ENCODE data around the gene MCTP2.
A peak's percentile ranks its signal among the peaks of the same experiment; 100 is the strongest.
"Not testable (repeated sequence)": the region's sequence is repeated elsewhere in the genome, so short reads cannot be mapped to it uniquely, and the experiment has no call there.

Gene MCTP2

GRCh38 chr15:94487635-94488034 lies 256.3 kb downstream of the MCTP2 start:
- peak overlapping the region; percentile 25 for H3K27ac ChIP-seq
- DNase-seq (ENCODE audit: low read depth, low spot score): no peak

GRCh38 chr15:94493176-94493575 lies 261.8 kb downstream of the MCTP2 start:
- peak overlapping the region; percentile 54 for H3K27ac ChIP-seq
- no peak for DNase-seq (ENCODE audit: low read depth, low spot score)

GRCh38 chr15:94493586-94493985 lies 262.2 kb downstream of the MCTP2 start:
- H3K27ac ChIP-seq: peak overlapping the region; percentile 54

GRCh38 chr15:94494732-94495131 lies 263.4 kb downstream of the MCTP2 start:
- H3K27ac ChIP-seq: peak overlapping the region; percentile 54
- DNase-seq (ENCODE audit: low read depth, low spot score): no peak

More at GRCh38 chr15:94493586-94493985, 262.2 kb downstream of the MCTP2 start:
- DNase-seq (ENCODE audit: low read depth, low spot score): not testable (repeated sequence)

GRCh38 chr15:94503293-94503692 lies 271.9 kb downstream of the MCTP2 start:
- DNase-seq (ENCODE audit: low read depth, low spot score): no peak
- no peak overlapping the region for H3K27ac ChIP-seq

GRCh38 chr15:94509259-94509658 lies 277.9 kb downstream of the MCTP2 start:
- no peak for DNase-seq (ENCODE audit: low read depth, low spot score)
- no peak overlapping the region for H3K27ac ChIP-seq

- H3K27ac ChIP-seq: peak overlapping the region; percentile 7
- peak; percentile 3 for DNase-seq (ENCODE audit: low read depth, low spot score)
Measured at GRCh38 chr15:94522125-94522524, 290.8 kb downstream of the MCTP2 start.

GRCh38 chr15:94523873-94524272 lies 292.5 kb downstream of the MCTP2 start:
- no peak overlapping the region for H3K27ac ChIP-seq
- no peak for DNase-seq (ENCODE audit: low read depth, low spot score)

GRCh38 chr15:94524565-94524964 lies 293.2 kb downstream of the MCTP2 start:
- H3K27ac ChIP-seq: no peak overlapping the region
- peak; percentile 26 for DNase-seq (ENCODE audit: low read depth, low spot score)

GRCh38 chr15:94526071-94526689 lies 294.8 kb downstream of the MCTP2 start:
- no peak for DNase-seq (ENCODE audit: low read depth, low spot score)
- H3K27ac ChIP-seq: no peak overlapping the region

GRCh38 chr15:94532226-94532625 lies 300.9 kb downstream of the MCTP2 start:
- H3K27ac ChIP-seq: no peak overlapping the region
- DNase-seq (ENCODE audit: low read depth, low spot score): no peak

Measured in epithelial cell of prostate (primary cell).